ENCODE measurements around the gene BEST2.
"Not testable (repeated sequence)": the region's sequence is repeated elsewhere in the genome, so short reads cannot be mapped to it uniquely, and the experiment has no call there.

Gene BEST2

DNA sequence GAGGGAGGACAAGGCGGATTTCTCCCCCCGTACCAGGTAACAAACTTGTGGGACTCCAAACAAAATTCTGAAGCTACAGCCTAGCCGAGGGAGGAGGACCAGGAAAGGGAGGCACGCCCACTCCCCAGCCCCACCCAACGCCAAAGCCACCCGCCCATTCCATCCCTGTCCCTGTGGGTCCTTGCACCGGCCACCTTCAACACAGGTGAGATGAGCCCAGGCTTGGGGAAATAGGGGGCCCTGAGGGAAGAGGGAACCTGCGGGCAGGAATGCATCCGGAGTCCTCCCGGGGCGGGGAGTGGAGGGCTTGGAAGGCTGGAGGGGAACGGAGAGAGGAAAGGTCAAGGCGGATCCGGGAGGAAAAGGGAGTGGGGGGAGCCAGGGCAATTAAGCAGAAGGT lies at the start of gene BEST2:
BEST2 (plus strand) TSS at position 157 of the 400 bp plus-strand sequence. CDS start 802 bp downstream, outside the sequence.
- no peak for FAIRE-seq
- DNase-seq (ENCODE audit: insufficient read length, low spot score): no peak

DNA sequence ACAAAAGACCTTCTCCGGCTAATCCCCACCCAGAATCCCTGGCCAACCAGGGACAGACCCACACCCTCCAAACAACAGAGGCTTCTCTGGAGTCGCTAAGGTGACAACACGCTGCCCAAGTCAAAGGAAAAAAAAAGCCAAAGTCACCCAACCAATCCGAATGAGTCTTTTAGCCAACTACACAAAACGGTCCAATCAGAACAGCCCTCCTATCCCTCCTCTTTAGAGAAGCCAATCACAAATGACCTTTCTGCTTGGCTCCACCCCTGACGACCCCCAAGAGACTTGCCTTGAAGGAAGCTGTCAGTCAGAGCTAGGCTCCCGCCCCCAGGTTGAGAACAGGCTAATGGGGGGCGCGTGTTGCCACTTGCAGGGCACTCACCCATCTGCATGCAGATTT lies 48.5 kb upstream of the BEST2 start:
- DNase-seq (ENCODE audit: insufficient read length, low spot score) (peak; percentile 50), FAIRE-seq (no peak)

DNA sequence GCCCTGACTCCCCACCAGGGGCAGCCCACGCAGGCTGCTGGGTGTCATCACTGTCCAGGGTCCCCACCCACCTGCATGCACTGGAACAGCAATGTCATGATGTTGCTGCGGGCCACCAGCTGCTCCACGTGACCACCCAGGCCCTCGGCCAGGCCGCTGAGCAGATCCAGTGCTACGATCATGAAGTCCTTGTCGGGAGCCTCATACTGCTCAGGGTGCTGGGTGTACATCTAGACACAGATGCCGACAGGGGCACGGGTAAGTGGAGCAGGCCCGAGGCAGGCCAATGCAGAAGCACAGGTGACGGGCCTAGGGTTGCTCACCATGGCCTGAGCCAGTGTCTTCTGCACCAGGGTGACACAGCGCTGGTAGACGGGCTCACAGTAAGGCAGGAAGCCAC lies 46.4 kb upstream of the BEST2 start:
- FAIRE-seq (no peak), DNase-seq (ENCODE audit: insufficient read length, low spot score) (no peak)

- no peak for FAIRE-seq
Observed at GRCh38 chr19:12705654-12706331, 45.8 kb upstream of the BEST2 start.

DNA sequence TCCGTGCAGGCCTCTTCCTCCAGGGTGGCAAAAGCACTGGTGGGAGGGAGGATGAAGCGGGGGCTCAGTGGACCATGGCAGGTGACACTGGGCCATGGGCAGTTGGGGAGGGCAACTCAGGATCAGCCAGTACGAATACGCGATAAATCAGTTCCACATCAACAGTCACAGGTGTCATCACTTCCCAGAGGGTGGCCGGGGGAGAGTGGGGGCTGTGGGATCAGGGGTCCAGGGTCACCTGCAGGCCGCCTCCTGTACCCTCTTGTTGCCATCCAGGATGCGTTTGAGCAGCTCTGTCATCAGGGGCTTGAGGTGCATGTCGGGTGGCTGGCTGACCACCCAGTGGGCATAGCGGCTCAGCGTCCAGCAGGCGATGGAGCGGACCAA lies 45.3 kb upstream of the BEST2 start:
- DNase-seq (ENCODE audit: insufficient read length, low spot score) (no peak), FAIRE-seq (no peak)

More at GRCh38 chr19:12705654-12706331, 45.8 kb upstream of the BEST2 start:
- DNase-seq (ENCODE audit: insufficient read length, low spot score): no peak

GRCh38 chr19:12708641-12709040 lies 43.0 kb upstream of the BEST2 start:
- DNase-seq (ENCODE audit: insufficient read length, low spot score) (no peak), FAIRE-seq (no peak)

- FAIRE-seq (peak; percentile 65), DNase-seq (ENCODE audit: insufficient read length, low spot score) (no peak)
Observed at GRCh38 chr19:12711187-12711586, 40.4 kb upstream of the BEST2 start.

DNA sequence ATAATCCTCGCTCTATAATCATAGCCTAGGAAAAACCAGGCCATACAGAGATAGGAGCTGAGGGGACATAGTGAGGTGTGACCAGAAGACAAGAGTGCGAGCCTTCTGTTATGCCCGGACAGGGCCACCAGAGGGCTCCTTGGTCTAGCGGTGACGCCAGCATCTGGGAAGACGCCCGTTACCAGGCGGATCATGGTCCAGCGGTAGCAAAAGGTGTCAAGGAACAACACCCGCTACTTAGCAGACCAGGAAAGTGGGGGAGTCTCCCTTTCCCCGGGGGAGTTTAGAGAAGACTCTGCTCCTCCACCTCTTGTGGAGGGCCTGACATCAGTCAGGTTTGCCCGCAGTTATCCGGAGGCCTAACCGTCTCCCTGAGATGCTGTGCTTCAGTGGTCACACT lies 39.5 kb upstream of the BEST2 start:
- not testable (repeated sequence) for DNase-seq (ENCODE audit: insufficient read length, low spot score); FAIRE-seq

- not testable (repeated sequence) for FAIRE-seq; DNase-seq (ENCODE audit: insufficient read length, low spot score)
Observed at GRCh38 chr19:12713304-12713703, 38.3 kb upstream of the BEST2 start.

DNA sequence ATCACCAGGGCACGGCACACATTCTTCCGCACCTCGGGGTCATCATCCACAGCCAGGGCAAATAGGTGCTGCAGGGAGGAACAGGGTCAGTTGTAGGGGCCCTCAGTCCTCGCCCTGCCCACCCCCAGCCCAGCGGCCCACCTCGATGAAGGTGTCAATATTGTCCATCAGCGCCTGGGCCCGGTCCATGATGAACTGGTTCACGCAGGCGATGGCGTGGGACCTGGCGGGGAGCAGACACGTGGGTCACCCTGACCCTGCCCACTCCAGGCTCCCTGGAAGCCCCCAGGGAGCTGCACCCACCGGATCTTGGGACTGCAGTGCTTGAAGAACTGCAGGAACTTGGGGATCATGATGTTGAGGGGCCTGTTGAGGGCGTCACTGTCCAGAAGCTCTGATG lies 36.5 kb upstream of the BEST2 start:
- no peak for FAIRE-seq
- no peak for DNase-seq (ENCODE audit: insufficient read length, low spot score)

- DNase-seq (ENCODE audit: insufficient read length, low spot score) (no peak), FAIRE-seq (no peak)
Observed at GRCh38 chr19:12715929-12716328, 35.7 kb upstream of the BEST2 start.

DNA sequence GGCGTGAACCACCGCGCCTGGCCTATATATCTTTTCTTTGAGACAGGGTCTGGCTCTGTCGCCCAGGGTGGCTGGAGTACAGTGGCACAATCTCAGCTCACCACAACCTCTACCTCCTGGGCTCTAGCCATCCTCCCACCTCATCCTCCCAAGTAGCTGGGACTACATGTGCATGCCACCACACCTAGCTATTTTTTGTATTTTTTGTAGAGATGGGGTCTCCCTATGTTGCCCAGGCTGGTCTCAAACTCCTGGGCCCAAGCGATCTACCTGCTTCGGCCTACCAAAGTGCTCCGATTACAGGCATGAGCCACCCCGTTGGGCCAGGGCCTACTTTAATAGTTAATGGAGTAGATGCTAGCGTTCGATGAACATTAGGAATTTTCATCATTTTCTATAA lies 31.3 kb upstream of the BEST2 start:
- FAIRE-seq (no peak), DNase-seq (ENCODE audit: insufficient read length, low spot score) (no peak)

GRCh38 chr19:12720851-12721655 lies 30.5 kb upstream of the BEST2 start:
- DNase-seq (ENCODE audit: insufficient read length, low spot score) (no peak), FAIRE-seq (no peak)

- FAIRE-seq (no peak), DNase-seq (ENCODE audit: insufficient read length, low spot score) (peak; percentile 77)
Observed at GRCh38 chr19:12721656-12722565, 29.7 kb upstream of the BEST2 start.

DNA sequence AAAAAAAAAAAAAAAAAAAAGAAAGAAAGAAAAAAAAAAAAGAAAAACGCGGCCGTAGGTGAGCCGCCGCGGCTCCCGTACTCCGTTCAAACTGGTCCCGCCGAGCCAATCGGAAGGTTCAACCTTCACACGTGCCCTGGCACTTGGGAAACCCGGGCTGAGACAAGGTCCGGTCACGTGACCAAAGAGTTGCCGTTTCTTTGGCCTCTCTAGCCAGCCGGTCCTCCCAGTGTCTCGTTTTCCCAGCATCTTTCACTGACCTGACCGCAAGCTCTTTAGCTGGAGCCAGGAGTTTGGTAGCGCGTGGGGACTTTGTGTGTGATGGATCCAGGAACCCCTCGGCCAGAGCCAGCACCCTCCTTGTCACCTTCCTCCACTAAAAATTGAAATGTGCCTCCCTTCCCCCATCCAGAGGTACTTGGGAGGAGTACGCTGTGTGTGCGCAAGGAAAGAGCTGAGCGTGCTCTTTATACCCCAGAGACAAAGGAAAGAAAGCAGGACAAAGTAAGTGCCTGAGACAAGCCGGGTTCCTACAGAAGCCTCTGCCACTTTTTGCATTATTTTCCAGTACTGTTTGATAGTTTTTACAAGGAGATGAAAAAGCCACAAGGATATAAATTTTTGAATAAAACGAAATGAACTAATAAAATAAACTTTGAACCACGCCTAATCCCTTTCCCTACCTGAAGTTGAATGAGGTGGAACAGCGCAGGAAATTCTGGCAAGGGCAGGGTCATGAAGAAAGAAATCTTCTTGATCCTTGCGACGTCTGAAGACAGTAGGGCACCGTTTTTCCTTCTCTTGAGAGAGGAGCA lies 28.8 kb upstream of the BEST2 start:
- FAIRE-seq: peak; percentile 63
- peak; percentile 99 for DNase-seq (ENCODE audit: insufficient read length, low spot score)

- DNase-seq (ENCODE audit: insufficient read length, low spot score): no peak
- FAIRE-seq: no peak
Observed at GRCh38 chr19:12723381-12723640, 28.3 kb upstream of the BEST2 start.

- DNase-seq (ENCODE audit: insufficient read length, low spot score): peak; percentile 83
Observed at GRCh38 chr19:12723641-12724426, 27.8 kb upstream of the BEST2 start, which contains the start of gene TNPO2. TNPO2 (minus strand) TSS chr19:12723932; CDS start chr19:12720977, 2,955 bp downstream.

GRCh38 chr19:12725612-12726011 lies 26.0 kb upstream of the BEST2 start:
- not testable (repeated sequence) for FAIRE-seq; DNase-seq (ENCODE audit: insufficient read length, low spot score)

More at GRCh38 chr19:12723641-12724426, 27.8 kb upstream of the BEST2 start, which contains the start of gene TNPO2:
- FAIRE-seq: peak; percentile 80

DNA sequence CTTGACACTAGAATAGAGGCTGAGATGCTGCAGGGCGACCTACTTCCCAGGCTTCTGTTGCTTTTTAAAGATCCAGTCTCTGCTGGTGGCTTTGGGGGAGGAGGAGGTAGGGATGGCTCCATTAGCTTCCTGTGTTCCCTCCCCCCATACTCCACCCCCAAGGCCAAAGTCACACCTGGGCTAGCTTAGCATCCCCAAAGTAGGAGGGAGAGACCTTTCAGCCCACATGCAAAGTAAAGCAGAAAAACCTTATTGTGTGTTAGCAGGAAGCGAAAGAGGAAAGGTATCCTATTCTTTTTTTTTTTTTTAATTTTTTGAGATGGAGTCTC lies 24.6 kb upstream of the BEST2 start:
- FAIRE-seq (no peak), DNase-seq (ENCODE audit: insufficient read length, low spot score) (no peak)

All from HTR-8/SVneo (cell line).